Measurements from ENCODE around the gene CKAP2.
"Not testable (repeated sequence)": the region's sequence is repeated elsewhere in the genome, so short reads cannot be mapped to it uniquely, and the experiment has no call there.

DNA sequence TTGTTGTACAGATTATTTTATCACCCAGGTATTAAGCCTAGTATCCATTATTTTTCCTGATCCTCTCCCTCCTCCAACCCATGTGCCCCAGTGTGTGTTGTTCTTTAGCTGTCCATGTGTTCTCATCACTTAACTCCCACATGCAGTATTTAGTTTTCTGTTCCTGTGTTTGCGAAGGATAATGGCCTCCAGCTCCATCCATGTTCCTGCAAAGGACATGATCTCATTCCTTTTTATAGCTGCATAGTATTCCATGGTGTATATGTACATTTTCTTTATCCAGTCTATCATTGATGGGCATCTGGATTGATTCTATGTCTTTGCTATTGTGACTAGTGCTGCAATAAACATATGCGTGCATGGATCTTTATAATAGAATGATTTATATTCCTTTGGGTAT lies 13.2 kb downstream of the CKAP2 start:
- TF ChIP-seq EP300, POLR2A (IDR thresholded peaks at IDR 0.05): not testable (repeated sequence)

Data from ovary (tissue), 1 donor.